Measurements from ENCODE around the gene TCEANC.

- TF ChIP-seq, protein P1, sequence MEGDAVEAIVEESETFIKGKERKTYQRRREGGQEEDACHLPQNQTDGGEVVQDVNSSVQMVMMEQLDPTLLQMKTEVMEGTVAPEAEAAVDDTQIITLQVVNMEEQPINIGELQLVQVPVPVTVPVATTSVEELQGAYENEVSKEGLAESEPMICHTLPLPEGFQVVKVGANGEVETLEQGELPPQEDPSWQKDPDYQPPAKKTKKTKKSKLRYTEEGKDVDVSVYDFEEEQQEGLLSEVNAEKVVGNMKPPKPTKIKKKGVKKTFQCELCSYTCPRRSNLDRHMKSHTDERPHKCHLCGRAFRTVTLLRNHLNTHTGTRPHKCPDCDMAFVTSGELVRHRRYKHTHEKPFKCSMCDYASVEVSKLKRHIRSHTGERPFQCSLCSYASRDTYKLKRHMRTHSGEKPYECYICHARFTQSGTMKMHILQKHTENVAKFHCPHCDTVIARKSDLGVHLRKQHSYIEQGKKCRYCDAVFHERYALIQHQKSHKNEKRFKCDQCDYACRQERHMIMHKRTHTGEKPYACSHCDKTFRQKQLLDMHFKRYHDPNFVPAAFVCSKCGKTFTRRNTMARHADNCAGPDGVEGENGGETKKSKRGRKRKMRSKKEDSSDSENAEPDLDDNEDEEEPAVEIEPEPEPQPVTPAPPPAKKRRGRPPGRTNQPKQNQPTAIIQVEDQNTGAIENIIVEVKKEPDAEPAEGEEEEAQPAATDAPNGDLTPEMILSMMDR (IDR thresholded peaks at IDR 0.05; ENCODE audit: borderline replicate concordance, extremely low read depth, low read length, poor library complexity, severe bottlenecking) = no peak
- no peak for TF ChIP-seq EZH2 (IDR thresholded peaks at IDR 0.05; ENCODE audit: borderline replicate concordance, low read depth, low read length, severe bottlenecking)
Measured at GRCh38 chrX:13669246-13669737, 16.4 kb downstream of the TCEANC start.
